H1 (cell line): ENCODE results near the gene NPR1. TPM values are rescaled to one million over a fixed set of nuclear protein-coding genes. Genes with fewer than 3 reads are reported as not detected.

Experiments
- CTCF ChIA-PET: fragments of 300-600 bp; sonication (Branson Sonifier 250); formaldehyde crosslinking; loops from one replicate; lab custom pipeline; 2021; ENCODE audit not compliant: partially characterized antibody; lab: Charles Lee
- POLR2A ChIA-PET: fragments of 300-600 bp; sonication (Branson Sonifier 250); formaldehyde crosslinking; loops from one replicate; lab custom pipeline; 2021; ENCODE audit warnings: inconsistent platforms; ENCODE audit not compliant: partially characterized antibody; lab: Charles Lee
- DNase-seq, 2 experiments: peaks; one replicate each; pipeline versions ENCODE4 v3.0.0 to v3.0.0-alpha.2; 2010 to 2022; ENCODE audit warnings: low spot score in 2 of 2, low read depth in 1 of 2, mixed read lengths in 1 of 2
- FAIRE-seq: peaks from 2 replicates; lab custom pipeline; 2011; peaks lifted over from hg19 to GRCh38; lab: Jason Lieb, UNC
- H2AFZ ChIP-seq: 2 replicates; pipeline ENCODE4 v1.8.1; 2012; ENCODE audit warnings: low read length, inconsistent platforms
- H2AK5ac ChIP-seq: 2 replicates; pipeline ENCODE4 v1.6.1; 2013; ENCODE audit warnings: low read depth, low read length
- H2BK120ac ChIP-seq: replicated peaks from 2 replicates; pipeline ENCODE3; 2013; ENCODE audit warnings: low read depth, low read length, inconsistent platforms
- H2BK12ac ChIP-seq: 2 replicates; pipeline ENCODE4 v1.6.1; 2013; ENCODE audit warnings: low read depth, low read length
- H2BK15ac ChIP-seq: 2 replicates; pipeline ENCODE4 v1.6.1; 2013; ENCODE audit warnings: low read length
- H2BK20ac ChIP-seq: 2 replicates; pipeline ENCODE4 v1.6.1; 2013; ENCODE audit warnings: low read length
- H2BK5ac ChIP-seq: 2 replicates; pipeline ENCODE4 v1.6.1; 2013; ENCODE audit warnings: low read depth, low read length
- H3K14ac ChIP-seq: 2 replicates; pipeline ENCODE4 v1.6.1; 2013; ENCODE audit warnings: inconsistent platforms; ENCODE audit not compliant: insufficient read length
- H3K18ac ChIP-seq: 2 replicates; pipeline ENCODE4 v1.6.1; 2013; ENCODE audit warnings: low read length; ENCODE audit errors: extremely low read depth
- H3K23ac ChIP-seq: 2 replicates; pipeline ENCODE4 v1.6.1; 2013; ENCODE audit warnings: inconsistent platforms; ENCODE audit not compliant: insufficient read length
- H3K23me2 ChIP-seq: 2 replicates; pipeline ENCODE4 v1.6.1; 2013; ENCODE audit warnings: low read depth, low read length
- H3K27ac ChIP-seq: 2 replicates; pipeline ENCODE4 v1.6.1; 2011; ENCODE audit warnings: low read depth, low read length, inconsistent platforms
- H3K27me3 ChIP-seq, 4 experiments: replicated peaks in 1 of 4; 1 replicate in 1 of 4; 2 replicates in 3 of 4; pipeline versions ENCODE4 v1.6.1 to v1.8.1; 2011 to 2013; ENCODE audit warnings: low read length in 3 of 4, mild to moderate bottlenecking in 3 of 4, inconsistent platforms in 2 of 4, mixed read lengths in 2 of 4, moderate library complexity in 1 of 4; ENCODE audit not compliant: control insufficient read depth in 3 of 4, insufficient read depth in 3 of 4; ENCODE audit errors: extremely low read depth in 1 of 4
- H3K36me3 ChIP-seq, 4 experiments: 2 replicates each; pipeline versions ENCODE4 v1.6.1 to v1.8.1; 2011 to 2013; ENCODE audit warnings: mild to moderate bottlenecking in 4 of 4, low read length in 3 of 4, moderate library complexity in 2 of 4, control low read depth in 1 of 4, inconsistent platforms in 1 of 4; ENCODE audit not compliant: insufficient read depth in 4 of 4, control insufficient read depth in 2 of 4
- H3K4ac ChIP-seq: replicated peaks from 2 replicates; pipeline ENCODE3; 2013; ENCODE audit warnings: low read length, low read depth, mixed read lengths, inconsistent platforms; ENCODE audit not compliant: insufficient read length
- H3K4me1 ChIP-seq, 4 experiments: replicated peaks in 1 of 4; 1 replicate in 1 of 4; 2 replicates in 3 of 4; pipeline versions ENCODE4 v1.6.1 to v1.8.1; 2011 to 2013; ENCODE audit warnings: low read length in 3 of 4, inconsistent platforms in 2 of 4, mixed read lengths in 1 of 4; ENCODE audit not compliant: insufficient read depth in 4 of 4, control insufficient read depth in 3 of 4
- H3K4me2 ChIP-seq, 2 experiments: 2 replicates each; pipeline versions ENCODE4 v1.6.1 to v1.8.1; 2011 to 2013; ENCODE audit warnings: low read depth in 2 of 2, low read length in 2 of 2, control low read depth in 1 of 2, inconsistent platforms in 1 of 2, mild to moderate bottlenecking in 1 of 2; ENCODE audit not compliant: insufficient read depth in 1 of 2
- H3K4me3 ChIP-seq, 4 experiments: fragments of 200-600, 300-600 bp in 1 of 4; sonication (generic), shearing (Covaris generic), sonication (Bioruptor Twin) in 1 of 4; 2 replicates each; pipeline versions ENCODE4 v1.5.1 to v1.8.1; 2011 to 2016; ENCODE audit warnings: low read length in 4 of 4, low read depth in 3 of 4, control low read depth in 2 of 4, inconsistent platforms in 2 of 4, mild to moderate bottlenecking in 2 of 4, mixed read lengths in 1 of 4, moderate library complexity in 1 of 4; ENCODE audit not compliant: insufficient read depth in 2 of 4; ENCODE audit errors: extremely low read depth in 1 of 4
- H3K56ac ChIP-seq: replicated peaks from 2 replicates; pipeline ENCODE3; 2013; ENCODE audit warnings: low read depth, mild to moderate bottlenecking, mixed read lengths, low read length, inconsistent platforms; ENCODE audit not compliant: insufficient read length
- H3K79me1 ChIP-seq: 2 replicates; pipeline ENCODE4 v1.6.1; 2013; ENCODE audit warnings: low read depth, low read length, control low read depth
- H3K79me2 ChIP-seq, 2 experiments: 2 replicates each; pipeline versions ENCODE4 v1.6.1 to v1.8.1; 2012 to 2013; ENCODE audit warnings: low read length in 2 of 2, mild to moderate bottlenecking in 2 of 2, inconsistent platforms in 1 of 2; ENCODE audit not compliant: insufficient read depth in 2 of 2, control insufficient read depth in 1 of 2
- H3K9ac ChIP-seq, 4 experiments: replicated peaks in 1 of 4; 1 replicate in 1 of 4; 2 replicates in 3 of 4; pipeline versions ENCODE4 v1.6.1 to v1.8.1; 2011 to 2013; ENCODE audit warnings: low read depth in 3 of 4, low read length in 3 of 4, control low read depth in 2 of 4, mild to moderate bottlenecking in 2 of 4, moderate library complexity in 2 of 4, inconsistent platforms in 1 of 4; ENCODE audit errors: extremely low read depth in 1 of 4
- H3K9me3 ChIP-seq, 2 experiments: 2 replicates each; pipeline versions ENCODE4 v1.6.1 to v1.8.1; 2012 to 2013; ENCODE audit warnings: mild to moderate bottlenecking in 2 of 2, moderate library complexity in 2 of 2, control low read depth in 1 of 2, inconsistent platforms in 1 of 2, low read depth in 1 of 2, low read length in 1 of 2, mixed read lengths in 1 of 2; ENCODE audit not compliant: insufficient read depth in 2 of 2
- H4K20me1 ChIP-seq, 2 experiments: replicated peaks in 1 of 2; 2 replicates each; pipeline versions ENCODE3 to v1.8.1; 2011 to 2013; ENCODE audit warnings: inconsistent platforms in 2 of 2, low read length in 2 of 2, mild to moderate bottlenecking in 1 of 2; ENCODE audit not compliant: insufficient read depth in 2 of 2, control insufficient read depth in 1 of 2
- H4K5ac ChIP-seq: 2 replicates; pipeline ENCODE4 v1.6.1; 2013; ENCODE audit warnings: low read length, low read depth, mixed read lengths, inconsistent platforms; ENCODE audit not compliant: insufficient read length
- H4K8ac ChIP-seq: 2 replicates; pipeline ENCODE4 v1.8.0; 2013; ENCODE audit warnings: mild to moderate bottlenecking, moderate library complexity, low read length, inconsistent platforms; ENCODE audit not compliant: insufficient read depth; ENCODE audit errors: extremely low read depth
- H4K91ac ChIP-seq: replicated peaks from 2 replicates; pipeline ENCODE3; 2013; ENCODE audit warnings: low read length, mixed read lengths, inconsistent platforms; ENCODE audit not compliant: insufficient read length
- FOSL1 ChIP-seq: IDR thresholded peaks from 2 replicates; pipeline ENCODE4 v1.6.1; 2011; ENCODE audit warnings: mild to moderate bottlenecking, low read depth, low read length, moderate library complexity; ENCODE audit not compliant: insufficient read depth
- GABPA ChIP-seq: IDR thresholded peaks from 2 replicates; pipeline ENCODE4 v1.6.1; 2011; ENCODE audit warnings: mild to moderate bottlenecking, low read length, moderate library complexity, borderline replicate concordance; ENCODE audit not compliant: insufficient read depth
- NANOG ChIP-seq: IDR thresholded peaks from 2 replicates; pipeline ENCODE4 v1.6.1; 2011; ENCODE audit warnings: low read length, low read depth, mild to moderate bottlenecking, inconsistent platforms; ENCODE audit not compliant: insufficient read depth, poor library complexity, severe bottlenecking
- SIX5 ChIP-seq: IDR thresholded peaks from 2 replicates; pipeline ENCODE4 v1.6.1; 2011; ENCODE audit warnings: mild to moderate bottlenecking, low read depth, low read length
- TAF7 ChIP-seq: optimal IDR thresholded peaks from 2 replicates; pipeline ENCODE3; 2011; ENCODE audit warnings: low read depth, mild to moderate bottlenecking, inconsistent platforms, low read length, moderate library complexity, borderline replicate concordance
- WGBS, 2 experiments: shearing (Covaris generic) in 1 of 2; methylation state at CpG; one replicate each; pipeline versions ENCODE4 v1.1.6 to v1.1.7; 2013 to 2015; ENCODE audit warnings: low lambda C conversion rate in 2 of 2, mixed read lengths in 2 of 2, inconsistent platforms in 1 of 2, low coverage in 1 of 2, missing lambda C conversion rate in 1 of 2; ENCODE audit not compliant: insufficient replicate concordance in 2 of 2, insufficient coverage in 1 of 2, insufficient read length in 1 of 2; ENCODE audit errors: extremely low coverage in 1 of 2, missing lambda C conversion rate in 1 of 2; 5-methylcytosine and 5-hydroxymethylcytosine counted together
- polyA plus RNA-seq, 7 experiments: library from polyadenylated mRNA; depleted of rRNA in 3 of 7; stranded (reverse) in 5 of 7; unstranded in 2 of 7; fragments of >200 nt in 5 of 7; fragments of 200-250 nt in 2 of 7; gene quantifications; 1 replicate in 5 of 7; 2 replicates in 1 of 7; 4 replicates in 1 of 7; pipeline versions ENCODE4 v1.2.1 to v1.2.3, GENCODE V29; 2011 to 2013; ENCODE audit warnings: missing spikeins in 2 of 7, mixed read lengths in 2 of 7
- total RNA-seq: library from RNA; stranded (reverse); fragmentation: NEBNext Ultra II Directional; extraction: Animal tissue kit (Norgen Biotek cat#: 25700); gene quantifications from 2 replicates; pipeline ENCODE4 v1.2.1, GENCODE V29; 2021
- TF ChIP-seq, protein P1 (sequence below), 3 experiments: IDR thresholded peaks; 1 replicate in 2 of 3; 2 replicates in 1 of 3; pipeline versions ENCODE4 v1.5.1 to v1.6.1; 2011; ENCODE audit warnings: low read length in 3 of 3, mild to moderate bottlenecking in 3 of 3, inconsistent platforms in 2 of 3, low read depth in 1 of 3, moderate library complexity in 1 of 3; ENCODE audit not compliant: insufficient read depth in 1 of 3; ENCODE audit errors: control extremely low read depth in 1 of 3

The NPR1 gene
- total and polyA plus RNA-seq, 2 of the 8 experiments (the other 6 are each of a cell fraction or from before 2014, with no cell fraction given): 11.7 to 13.2 TPM

DNA sequence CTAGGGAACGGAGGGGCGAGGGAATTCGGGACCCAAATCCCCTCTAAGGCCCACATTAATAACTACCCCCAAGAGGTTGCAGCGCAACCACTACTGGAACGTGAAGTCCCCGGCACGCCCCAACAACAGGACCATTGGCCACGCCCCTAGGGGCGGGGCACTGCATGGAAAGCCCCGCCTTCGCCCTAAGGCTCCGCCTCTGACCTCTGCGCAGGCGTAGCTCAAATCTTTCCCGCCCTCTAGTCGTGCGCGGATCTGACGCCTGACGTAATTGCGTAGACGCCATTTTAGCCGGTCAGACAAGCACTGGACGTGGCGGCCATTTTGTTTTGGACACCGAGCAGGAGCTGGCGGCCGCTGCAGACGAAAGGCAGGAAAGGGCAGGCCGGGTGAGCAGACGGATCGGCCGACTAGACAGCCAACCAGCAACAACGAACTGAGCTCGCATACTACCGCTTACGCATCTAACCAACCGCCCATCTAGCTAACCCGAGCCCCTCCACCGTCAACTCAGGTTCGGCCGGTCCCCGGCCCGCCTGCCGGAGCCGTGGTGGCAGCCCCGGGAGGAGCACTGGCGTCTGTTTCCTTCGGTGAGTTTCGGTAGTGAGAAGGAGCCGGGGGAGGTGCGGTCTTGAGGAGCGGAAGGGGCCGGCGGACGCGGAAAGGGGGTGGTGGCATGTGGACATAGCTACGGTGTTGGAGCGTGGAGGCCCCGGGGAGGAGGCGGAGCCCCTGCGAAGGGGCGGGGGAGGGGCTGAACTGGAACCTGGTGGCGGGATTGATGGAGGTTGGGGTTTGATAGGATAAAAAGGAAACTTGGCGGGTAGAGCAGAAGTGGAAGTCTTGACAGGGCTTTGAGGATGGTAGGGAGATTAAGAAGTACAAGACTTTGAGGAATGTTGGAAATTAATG is 44.5 kb upstream of the NPR1 start, which contains the start of gene CHTOP:
Gene CHTOP (plus strand): TSS at position 313 of the 912 bp plus-strand sequence. CDS start 2,523 bp downstream, outside the sequence.
- Histone ChIP-seq H3K23me2 (no peaks in the 10 kb centered on the region; the same call in 1 of the 2 replicates), H3K14ac (peak within 1 kb of the TSS; percentile 5), H4K5ac (peak within 1 kb of the TSS; percentile 98), H3K56ac (peak within 1 kb of the TSS; percentile 96), H3K4me3 (peak within 1 kb of the TSS; percentile 73 to 100 (median 97)), H3K4me2 (peak within 1 kb of the TSS; percentile 33 to 71), H3K9ac (peak within 1 kb of the TSS; percentile 94 to 100 (median 100)), H3K9me3 (no peaks in the 10 kb centered on the region), H2BK20ac (no peak within 1 kb of the TSS), H4K91ac (peak within 1 kb of the TSS; percentile 98), H3K18ac (peak within 1 kb of the TSS; percentile 73), H3K27ac (peak within 1 kb of the TSS; percentile 100), H2BK15ac (peak within 1 kb of the TSS; percentile 100; the same call in 1 of the 2 replicates), H3K23ac (no peak within 1 kb of the TSS), H2AK5ac (peak within 1 kb of the TSS; percentile 77; the same call in 1 of the 2 replicates), H2BK120ac (peak within 1 kb of the TSS; percentile 25), H3K4me1 (peaks cover 0 to 5% (median 5%) of the 10 kb centered on the region in 4 experiments; a peak in 5 of 7 replicates), H2BK5ac (peak within 1 kb of the TSS; percentile 98), H4K20me1 (peaks cover 0 to 1% of the 10 kb centered on the region in 2 experiments), H3K79me2 (peaks cover 0 to 39% of the 10 kb centered on the region in 2 experiments; a peak in 3 of 4 replicates), H4K8ac (peak within 1 kb of the TSS; percentile 100; the same call in 1 of the 2 replicates), H3K36me3 (peaks cover 21 to 32% (median 28%) of the 10 kb centered on the region in 4 experiments), H3K79me1 (no peaks in the 10 kb centered on the region), H3K4ac (peak within 1 kb of the TSS; percentile 96), H2BK12ac (peak within 1 kb of the TSS; percentile 77; the same call in 1 of the 2 replicates), H3K27me3 (no peaks in the 10 kb centered on the region), H2AFZ (peak within 1 kb of the TSS; percentile 30; the same call in 1 of the 2 replicates)
- DNase-seq: peak; percentile 98 to 100
- 2% methylated on average over 62 of the region's 65 CpGs; no CpG with 5 or more reads in 1 of the 2 experiments for WGBS, 2 experiments
- ChIA-PET CTCF (interaction anchor here (0.8 to 2.9 kb wide), 18 partner anchors 7 to 279 kb away, joined by 3 to 13 read pairs (median 3); partner anchors contain the start of genes S100A13 and S100A6), POLR2A (interaction anchor here (0.7 to 15.6 kb wide), 51 partner anchors 8 to 586 kb away, joined by 3 to 261 read pairs (median 4); partner anchors contain the start of genes CRTC2, ILF2, INTS3 and S100A14)
- FAIRE-seq: peak; percentile 36
- TF ChIP-seq NANOG (no peak), FOSL1 (no peak), SIX5 (no peak), GABPA (no peak), TAF7 (peak; percentile 86)
- TF ChIP-seq, protein P1, sequence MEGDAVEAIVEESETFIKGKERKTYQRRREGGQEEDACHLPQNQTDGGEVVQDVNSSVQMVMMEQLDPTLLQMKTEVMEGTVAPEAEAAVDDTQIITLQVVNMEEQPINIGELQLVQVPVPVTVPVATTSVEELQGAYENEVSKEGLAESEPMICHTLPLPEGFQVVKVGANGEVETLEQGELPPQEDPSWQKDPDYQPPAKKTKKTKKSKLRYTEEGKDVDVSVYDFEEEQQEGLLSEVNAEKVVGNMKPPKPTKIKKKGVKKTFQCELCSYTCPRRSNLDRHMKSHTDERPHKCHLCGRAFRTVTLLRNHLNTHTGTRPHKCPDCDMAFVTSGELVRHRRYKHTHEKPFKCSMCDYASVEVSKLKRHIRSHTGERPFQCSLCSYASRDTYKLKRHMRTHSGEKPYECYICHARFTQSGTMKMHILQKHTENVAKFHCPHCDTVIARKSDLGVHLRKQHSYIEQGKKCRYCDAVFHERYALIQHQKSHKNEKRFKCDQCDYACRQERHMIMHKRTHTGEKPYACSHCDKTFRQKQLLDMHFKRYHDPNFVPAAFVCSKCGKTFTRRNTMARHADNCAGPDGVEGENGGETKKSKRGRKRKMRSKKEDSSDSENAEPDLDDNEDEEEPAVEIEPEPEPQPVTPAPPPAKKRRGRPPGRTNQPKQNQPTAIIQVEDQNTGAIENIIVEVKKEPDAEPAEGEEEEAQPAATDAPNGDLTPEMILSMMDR (IDR thresholded peaks at IDR 0.05; ENCODE audit: control extremely low read depth in 1 of 3, insufficient read depth in 1 of 3, low read depth in 1 of 3, low read length in 3 of 3): peak in 1 of 3 experiments; percentile 10; a peak in 1 of 4 replicates
